GM19455 (cell line): ENCODE measurements around the gene TESMIN.

Experiments
- ATAC-seq: cut with Tn5 transposase; IDR thresholded peaks from one replicate; pipeline ENCODE4 v1.9.1; 2021; ENCODE audit not compliant: unreplicated experiment

The TESMIN gene

GRCh38 chr11:68714060-68714856, 37.1 kb downstream of the TESMIN start:
- ATAC-seq, result no peak

- no peak for ATAC-seq
Measured at GRCh38 chr11:68711114-68711513, 40.2 kb downstream of the TESMIN start.

- ATAC-seq, result no peak
Measured at GRCh38 chr11:68710409-68710808, 40.9 kb downstream of the TESMIN start.

- ATAC-seq, result no peak
Measured at GRCh38 chr11:68709062-68709461, 42.3 kb downstream of the TESMIN start.

- ATAC-seq, result no peak
Measured at GRCh38 chr11:68707527-68707926, 43.8 kb downstream of the TESMIN start.

GRCh38 chr11:68704887-68705286, 46.4 kb downstream of the TESMIN start:
- ATAC-seq, result no peak

- no peak for ATAC-seq
Measured at GRCh38 chr11:68698993-68699392, 52.3 kb downstream of the TESMIN start.

- no peak for ATAC-seq
Measured at GRCh38 chr11:68695531-68695930, 55.8 kb downstream of the TESMIN start.

GRCh38 chr11:68694431-68695297, 56.7 kb downstream of the TESMIN start:
- ATAC-seq, result no peak

GRCh38 chr11:68693484-68693882, 57.8 kb downstream of the TESMIN start:
- no peak for ATAC-seq

- no peak for ATAC-seq
Measured at GRCh38 chr11:68692871-68693483, 58.3 kb downstream of the TESMIN start.

GRCh38 chr11:68692115-68692514, 59.2 kb downstream of the TESMIN start:
- ATAC-seq, result no peak

GRCh38 chr11:68691402-68691784, 59.9 kb downstream of the TESMIN start:
- ATAC-seq, result no peak

GRCh38 chr11:68690671-68691401, 60.5 kb downstream of the TESMIN start:
- no peak for ATAC-seq

- ATAC-seq, result no peak
Measured at GRCh38 chr11:68689737-68690625, 61.3 kb downstream of the TESMIN start.

- ATAC-seq, result no peak
Measured at GRCh38 chr11:68688881-68689280, 62.4 kb downstream of the TESMIN start.

- no peak for ATAC-seq
Measured at GRCh38 chr11:68687986-68688385, 63.3 kb downstream of the TESMIN start.

GRCh38 chr11:68687311-68687710, 64.0 kb downstream of the TESMIN start:
- no peak for ATAC-seq

- ATAC-seq, result no peak
Measured at GRCh38 chr11:68686486-68686885, 64.8 kb downstream of the TESMIN start.
